ENCODE data around the gene TSPAN33.

DNA sequence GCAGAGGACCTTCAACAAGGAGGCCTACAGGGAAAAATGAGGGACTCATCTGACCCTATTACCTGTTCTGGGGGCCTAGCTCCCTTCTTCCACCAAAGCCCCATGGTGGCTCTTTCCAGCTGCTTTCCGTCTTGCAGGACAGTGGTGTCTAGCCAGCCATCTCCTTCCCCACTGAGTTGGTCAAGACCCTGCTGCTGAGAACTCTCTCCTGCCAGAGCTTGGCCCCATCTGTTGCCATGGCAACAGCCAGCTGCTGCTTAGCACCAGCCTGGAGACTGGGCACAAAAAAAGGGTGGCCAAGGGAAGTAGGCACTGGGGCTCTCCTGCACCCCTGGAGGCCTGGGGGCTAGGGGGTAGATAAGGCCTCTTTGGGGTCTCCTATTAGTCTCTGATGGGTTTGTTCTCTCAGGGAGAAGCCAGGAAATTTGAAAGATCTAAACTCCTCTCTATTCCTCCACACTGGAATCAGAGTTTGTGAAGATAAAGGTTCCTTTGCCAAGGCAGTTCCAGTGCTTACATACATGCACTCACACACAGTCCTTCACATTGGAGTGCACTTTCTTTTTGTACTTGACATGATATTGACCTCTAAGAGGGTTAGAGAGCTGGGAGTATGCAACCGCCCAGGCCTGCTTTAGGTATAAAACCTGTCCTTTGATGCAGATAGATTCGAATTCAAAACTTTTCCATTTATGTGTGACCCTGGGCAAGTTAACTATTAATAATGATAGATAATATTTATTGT, 15.8 kb downstream of the TSPAN33 start:
- TF ChIP-seq, protein P1, sequence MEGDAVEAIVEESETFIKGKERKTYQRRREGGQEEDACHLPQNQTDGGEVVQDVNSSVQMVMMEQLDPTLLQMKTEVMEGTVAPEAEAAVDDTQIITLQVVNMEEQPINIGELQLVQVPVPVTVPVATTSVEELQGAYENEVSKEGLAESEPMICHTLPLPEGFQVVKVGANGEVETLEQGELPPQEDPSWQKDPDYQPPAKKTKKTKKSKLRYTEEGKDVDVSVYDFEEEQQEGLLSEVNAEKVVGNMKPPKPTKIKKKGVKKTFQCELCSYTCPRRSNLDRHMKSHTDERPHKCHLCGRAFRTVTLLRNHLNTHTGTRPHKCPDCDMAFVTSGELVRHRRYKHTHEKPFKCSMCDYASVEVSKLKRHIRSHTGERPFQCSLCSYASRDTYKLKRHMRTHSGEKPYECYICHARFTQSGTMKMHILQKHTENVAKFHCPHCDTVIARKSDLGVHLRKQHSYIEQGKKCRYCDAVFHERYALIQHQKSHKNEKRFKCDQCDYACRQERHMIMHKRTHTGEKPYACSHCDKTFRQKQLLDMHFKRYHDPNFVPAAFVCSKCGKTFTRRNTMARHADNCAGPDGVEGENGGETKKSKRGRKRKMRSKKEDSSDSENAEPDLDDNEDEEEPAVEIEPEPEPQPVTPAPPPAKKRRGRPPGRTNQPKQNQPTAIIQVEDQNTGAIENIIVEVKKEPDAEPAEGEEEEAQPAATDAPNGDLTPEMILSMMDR (IDR thresholded peaks at IDR 0.05) = no peak
- TF ChIP-seq POLR2AphosphoS5 (IDR thresholded peaks at IDR 0.05) = no peak
